CD4-positive, alpha-beta T cell treated with Interferon gamma for 1 hour (primary cell): ENCODE measurements around the gene ARHGAP28.

Experiments used
- DNase-seq: peaks from one replicate; pipeline ENCODE4 v3.0.0-alpha.2; 2020

Gene ARHGAP28, protein sequence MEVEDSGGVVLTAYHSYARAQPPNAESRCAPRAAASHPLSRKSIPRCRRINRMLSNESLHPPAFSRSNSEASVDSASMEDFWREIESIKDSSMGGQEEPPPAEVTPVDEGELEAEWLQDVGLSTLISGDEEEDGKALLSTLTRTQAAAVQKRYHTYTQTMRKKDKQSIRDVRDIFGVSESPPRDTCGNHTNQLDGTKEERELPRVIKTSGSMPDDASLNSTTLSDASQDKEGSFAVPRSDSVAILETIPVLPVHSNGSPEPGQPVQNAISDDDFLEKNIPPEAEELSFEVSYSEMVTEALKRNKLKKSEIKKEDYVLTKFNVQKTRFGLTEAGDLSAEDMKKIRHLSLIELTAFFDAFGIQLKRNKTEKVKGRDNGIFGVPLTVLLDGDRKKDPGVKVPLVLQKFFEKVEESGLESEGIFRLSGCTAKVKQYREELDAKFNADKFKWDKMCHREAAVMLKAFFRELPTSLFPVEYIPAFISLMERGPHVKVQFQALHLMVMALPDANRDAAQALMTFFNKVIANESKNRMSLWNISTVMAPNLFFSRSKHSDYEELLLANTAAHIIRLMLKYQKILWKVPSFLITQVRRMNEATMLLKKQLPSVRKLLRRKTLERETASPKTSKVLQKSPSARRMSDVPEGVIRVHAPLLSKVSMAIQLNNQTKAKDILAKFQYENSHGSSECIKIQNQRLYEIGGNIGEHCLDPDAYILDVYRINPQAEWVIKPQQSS

DNA sequence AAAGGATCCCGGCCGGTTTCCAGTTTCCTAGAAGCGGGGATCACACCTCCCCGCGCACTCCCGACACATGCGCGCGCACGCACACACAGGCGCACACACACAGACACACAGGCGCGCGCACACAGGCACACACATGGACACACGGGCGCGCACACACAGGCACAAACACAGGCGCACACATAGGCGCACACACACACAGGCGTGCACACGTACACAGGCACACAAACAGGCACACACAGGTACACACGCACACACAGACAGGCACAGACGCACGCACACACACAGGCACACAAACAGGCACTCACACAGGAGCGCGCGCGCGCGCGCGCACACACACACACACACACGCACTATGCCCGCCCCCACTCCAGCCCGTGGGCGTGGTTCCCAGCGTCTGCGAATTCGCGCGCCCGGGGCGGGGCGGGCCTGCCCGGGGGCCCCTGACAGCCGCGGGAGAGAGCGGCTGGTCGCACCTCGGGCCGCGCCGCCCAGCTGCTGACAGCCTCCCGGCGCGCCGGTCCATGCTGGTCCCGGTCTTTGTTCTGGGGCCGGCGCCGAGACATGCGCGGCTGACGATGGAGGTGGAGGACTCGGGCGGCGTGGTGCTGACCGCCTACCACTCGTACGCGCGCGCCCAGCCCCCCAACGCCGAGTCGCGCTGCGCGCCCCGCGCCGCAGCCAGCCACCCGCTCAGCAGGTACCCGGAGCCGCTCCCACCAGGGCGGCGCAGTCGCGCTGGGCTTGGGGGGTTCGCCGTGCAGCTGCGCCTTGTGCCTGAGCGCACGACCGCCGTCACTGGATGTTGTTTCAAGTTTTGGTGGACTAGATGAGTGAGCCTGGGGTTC, at the start of gene ARHGAP28:
TSS of gene ARHGAP28 (plus strand) at position 470 of the 845 bp plus-strand sequence. CDS start at position 576, 106 bp downstream.
- no peak for DNase-seq

DNA sequence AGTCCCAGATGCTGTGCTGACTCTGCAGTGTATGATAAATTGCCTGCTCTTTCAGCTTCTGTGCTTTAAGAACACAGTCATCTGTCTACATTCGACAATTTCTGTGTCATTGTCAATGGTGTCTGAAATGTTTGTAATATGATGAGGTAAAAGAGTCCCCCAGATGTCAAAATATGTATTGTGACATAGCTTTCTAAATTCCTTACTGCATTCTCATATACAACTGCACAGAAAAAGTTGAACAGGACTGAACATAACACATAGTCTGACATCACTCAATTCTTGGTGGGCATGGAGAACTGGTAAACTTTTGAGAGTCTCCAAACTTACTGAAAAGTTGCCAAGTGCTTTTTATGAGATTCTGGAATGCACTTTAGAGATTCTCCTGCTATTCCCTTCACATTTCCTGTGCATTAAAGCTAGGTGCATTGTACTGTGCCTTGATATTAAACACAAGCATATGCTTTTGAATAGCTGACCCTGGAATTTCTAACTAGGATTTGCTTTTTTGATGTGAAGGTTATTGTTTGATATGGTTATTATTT, 48.1 kb upstream of the ARHGAP28 start:
- no peak for DNase-seq

DNA sequence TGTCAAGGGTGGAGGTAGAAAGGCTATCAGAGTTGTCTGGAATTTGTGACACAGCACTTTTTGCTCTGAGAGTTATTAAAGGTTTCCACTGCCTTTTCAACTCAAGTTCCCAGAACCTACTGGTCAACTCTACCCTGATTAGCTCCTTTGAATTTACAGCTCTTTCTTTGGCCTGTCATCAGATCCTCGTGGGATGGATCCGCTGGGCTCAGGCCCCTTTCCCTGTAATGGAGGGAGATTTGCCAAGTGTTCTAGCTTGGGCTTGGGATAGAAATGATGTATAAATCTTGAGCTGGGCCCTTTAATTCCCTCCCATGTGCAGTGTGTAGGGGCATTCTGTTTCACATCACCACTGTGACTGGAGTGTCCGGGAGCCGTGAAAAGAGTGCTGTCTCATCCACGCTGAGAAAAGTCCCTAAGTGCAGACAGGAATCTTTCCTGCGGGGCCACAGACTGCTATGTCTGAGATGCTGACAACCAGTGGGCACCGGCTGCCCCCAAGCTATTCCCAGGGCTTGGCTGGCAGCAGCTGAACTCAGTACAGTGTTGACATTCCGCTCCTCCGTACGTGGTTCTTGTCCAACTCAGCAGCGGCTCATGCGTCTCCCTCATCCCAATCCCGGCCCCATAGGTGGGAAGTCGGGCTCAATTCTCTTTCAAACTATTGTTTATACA, 46.9 kb upstream of the ARHGAP28 start:
- no peak for DNase-seq

DNA sequence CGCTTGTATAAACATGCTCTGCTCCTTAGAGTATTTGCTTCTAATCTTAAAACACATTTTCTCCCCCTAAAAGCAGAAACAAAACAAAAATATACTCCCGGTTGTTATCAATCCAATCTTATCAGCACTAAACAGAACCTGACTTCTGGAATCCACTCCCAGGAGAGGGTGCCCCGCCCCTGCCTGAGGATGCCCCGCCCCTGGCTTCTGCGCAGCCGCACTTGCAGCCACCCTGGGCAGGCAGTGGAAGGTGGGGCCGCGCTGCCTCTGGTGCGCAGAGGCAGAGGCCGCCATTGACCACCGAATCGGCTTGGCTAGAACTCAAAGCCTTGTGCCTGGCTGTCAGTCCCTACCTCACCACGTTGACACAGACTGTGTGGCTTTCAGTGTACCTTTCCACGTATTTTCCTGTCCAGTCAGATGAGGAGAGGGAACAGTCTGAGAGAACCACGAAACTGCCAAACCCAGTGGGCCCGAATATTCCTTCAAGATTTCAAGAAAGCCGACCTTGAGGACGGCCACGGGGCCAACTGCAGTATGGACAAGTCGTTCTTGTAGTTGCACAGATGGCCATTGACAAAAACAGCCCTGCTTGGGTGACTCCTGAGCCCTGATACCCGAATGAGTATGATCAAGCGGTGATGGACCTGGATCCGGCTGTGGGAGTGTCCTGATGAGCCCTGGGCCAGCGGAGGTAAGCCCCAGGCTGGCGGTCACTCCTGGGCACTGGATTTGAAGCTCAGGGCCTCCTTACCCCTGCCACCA, 46.2 kb upstream of the ARHGAP28 start:
- DNase-seq, result no peak

DNA sequence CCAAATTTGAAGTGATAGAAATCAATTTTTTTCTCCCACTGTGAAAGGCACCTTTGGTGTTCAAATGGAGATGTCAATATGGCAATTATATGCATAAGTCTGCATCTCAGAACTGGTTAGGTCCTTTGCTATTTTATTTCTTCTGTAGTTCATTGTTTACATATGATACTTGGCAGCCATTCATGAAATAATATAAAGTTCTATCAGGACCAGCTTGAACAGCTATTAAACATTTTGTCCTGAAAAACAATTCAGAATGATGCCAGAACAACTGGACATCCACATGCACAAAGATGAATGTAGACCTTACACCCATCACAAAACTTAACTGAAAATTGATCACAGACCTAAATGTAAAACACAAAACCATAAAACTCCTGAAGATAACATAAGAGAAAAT, 41.8 kb upstream of the ARHGAP28 start:
- no peak for DNase-seq

DNA sequence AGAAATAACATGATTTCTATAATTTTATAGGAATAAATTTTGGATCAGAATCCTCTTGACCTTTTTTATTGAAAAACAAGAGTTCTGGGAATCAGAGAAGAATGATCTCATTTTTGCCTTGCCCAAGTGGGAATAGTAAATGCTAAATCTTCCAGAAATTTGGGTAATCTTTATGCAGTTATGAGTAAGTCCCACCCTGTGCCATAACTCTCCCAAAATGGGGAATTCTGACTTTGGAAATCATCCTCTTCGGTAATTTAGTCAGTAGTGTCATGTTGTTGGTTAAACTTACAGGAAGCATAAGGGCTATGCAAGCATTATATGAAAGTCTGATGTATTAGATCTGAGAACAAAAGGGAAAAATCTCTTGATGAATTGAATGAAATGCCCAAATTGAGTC, 20.6 kb upstream of the ARHGAP28 start:
- DNase-seq, result no peak

DNA sequence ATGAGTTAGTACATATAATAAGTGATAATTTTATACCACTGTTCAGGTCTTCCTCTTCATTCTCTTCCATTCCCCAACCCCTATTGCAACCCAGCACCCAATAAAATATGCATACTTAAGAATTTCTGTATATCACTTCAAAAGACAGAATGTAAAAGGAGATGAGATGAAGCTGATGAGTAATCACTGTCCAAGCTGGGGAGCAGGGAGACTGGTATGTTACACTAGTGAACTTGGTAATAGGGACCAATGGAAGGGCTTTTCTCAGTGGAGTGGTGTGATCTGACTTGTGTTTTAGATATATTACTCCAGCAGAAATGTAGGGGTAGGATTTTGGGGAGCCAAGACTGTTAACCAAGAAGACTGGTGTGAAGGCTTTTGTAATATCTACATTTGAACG, 18.0 kb upstream of the ARHGAP28 start:
- no peak for DNase-seq

DNA sequence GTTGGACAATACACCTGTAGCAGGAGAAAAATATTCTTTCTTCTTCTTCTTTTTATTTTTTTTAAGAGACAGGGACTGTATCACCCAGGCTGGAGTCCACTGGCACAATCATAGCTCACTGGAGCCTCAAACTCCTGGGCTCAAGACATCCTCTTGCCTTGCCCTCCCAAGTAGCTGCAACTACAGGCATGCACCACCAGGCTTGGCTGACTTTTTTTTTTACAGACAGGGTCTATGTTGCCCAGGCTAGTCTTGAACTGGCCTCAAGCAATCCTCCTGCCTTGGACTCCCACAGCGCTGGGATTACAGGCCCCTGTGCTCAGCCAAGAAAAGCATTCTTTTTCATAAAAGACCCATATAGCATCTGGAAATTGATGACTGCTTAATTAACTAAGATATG, 17.1 kb upstream of the ARHGAP28 start:
- no peak for DNase-seq

DNA sequence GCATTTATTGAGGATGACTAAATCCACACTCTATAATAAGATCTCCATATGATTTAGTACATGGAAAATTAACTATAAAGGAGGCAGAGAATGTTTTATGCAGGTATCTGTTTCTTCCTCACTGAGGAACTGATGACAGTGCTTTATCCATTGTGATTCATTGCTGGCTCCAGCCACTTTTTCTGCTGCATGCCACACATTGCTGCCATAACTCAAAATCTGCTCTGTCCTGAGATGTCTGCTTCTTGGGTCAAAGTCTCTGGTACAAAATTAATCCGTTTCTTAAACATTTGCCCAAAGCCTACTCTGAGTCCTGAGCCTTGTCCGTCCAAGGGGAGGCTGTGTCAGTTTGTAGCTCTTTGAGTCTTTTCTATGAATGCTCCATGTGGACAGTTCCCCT, 15.5 kb upstream of the ARHGAP28 start:
- DNase-seq, result no peak

DNA sequence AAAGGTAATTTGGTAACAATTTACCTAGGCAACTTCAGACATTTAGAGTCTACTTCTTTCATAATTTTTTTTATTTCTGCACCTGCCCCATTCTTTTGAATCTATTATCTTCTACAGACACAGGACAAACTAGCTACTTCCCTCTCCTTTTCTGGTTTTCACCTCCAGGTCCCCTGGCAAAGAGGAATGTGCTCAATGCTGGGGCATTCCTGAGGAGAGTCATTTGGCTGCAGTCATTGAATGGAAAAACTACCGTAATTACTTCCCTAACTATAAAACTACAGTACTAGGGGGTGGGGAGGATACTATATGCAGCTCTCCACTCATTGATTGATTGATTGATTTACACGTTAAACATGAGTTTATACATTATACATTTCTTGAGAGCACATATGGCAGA, 11.2 kb upstream of the ARHGAP28 start:
- DNase-seq, result no peak

DNA sequence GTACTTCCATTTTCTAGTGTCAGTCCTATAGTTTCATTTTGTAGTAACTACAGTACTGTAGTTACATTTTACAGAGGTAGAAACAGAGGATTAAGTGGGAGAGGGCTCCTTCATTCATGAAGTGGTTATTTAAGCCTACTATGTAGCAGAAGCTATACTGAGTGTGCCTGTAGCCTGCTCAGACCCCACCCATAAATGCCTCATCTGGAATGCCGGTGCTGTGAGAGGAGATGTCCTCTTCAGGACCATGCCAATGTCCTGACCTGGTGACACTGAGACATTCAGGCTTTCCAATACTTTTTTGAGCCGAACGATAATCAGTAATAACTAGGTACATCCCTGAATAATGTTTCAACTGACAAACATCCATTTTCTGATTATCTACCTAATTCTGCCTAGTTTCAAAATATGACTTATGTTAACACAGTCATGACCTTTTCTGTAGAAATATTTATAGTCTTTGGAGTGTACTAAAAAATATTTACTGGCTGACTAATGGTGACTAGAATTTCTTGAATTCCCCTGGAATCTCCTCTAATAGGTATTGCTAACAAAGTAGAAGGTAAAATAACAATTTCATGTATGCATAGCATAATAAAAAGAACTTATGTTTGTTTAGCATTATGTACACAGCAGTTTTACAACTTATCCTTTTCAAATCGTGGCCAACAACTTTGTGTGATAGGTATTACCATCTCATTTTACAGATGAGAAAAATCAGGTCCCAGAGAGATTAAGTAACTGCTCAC, 10.2 kb upstream of the ARHGAP28 start:
- no peak for DNase-seq

DNA sequence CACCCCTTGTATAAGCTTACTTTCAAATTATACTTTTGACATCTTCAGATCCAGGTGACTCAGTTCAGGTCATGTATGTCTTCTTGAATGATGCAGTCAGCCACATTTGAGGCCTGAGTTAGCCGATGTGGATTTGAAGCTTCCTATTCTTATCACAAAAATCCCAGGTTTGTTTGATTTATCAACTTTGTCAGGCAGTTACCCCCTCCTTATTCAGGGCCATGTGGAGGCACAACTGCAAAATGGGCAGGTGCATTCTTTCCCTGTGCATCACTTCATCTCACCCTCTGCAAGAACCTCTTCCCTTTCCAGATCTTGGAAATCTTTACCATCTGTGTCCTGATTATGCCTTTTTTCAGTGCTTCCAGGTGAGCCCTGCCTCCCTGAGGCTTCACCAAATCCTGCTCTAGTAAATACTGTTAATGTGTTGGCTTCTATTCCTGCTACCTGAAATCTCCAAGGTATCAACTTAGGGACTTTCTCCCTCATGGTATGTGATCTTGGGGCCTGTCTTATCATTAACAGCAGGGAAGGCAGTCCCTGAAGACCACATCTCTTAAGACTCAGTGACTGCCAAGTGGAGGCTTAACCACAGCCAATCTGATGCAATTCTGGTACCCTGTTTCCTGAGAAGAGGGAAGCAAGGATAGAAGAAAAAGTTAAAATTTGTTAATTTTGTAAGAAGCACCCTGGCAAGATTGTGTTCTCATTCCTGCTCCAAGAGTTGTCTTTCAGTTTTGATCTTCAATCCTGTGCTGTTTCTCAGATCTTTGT, 9.4 kb upstream of the ARHGAP28 start:
- no peak for DNase-seq

DNA sequence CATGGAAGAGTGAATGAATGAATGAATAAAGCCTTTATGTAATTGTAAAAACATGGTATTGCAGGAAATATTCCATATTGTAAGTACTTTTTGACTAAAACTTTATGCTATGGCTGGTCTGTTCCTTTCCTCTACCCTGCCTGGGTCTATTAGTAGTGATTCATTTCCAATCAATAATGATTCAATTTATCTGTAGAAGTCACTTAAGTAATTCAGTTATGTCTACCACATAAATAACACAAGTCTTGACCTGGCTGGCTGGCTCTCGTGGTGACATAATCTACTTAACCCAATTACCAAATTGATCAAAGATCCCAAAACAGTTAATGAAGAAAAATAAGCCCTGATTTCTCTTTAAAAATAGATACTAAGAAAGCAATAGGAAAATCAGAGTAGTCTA, 7.8 kb upstream of the ARHGAP28 start:
- no peak for DNase-seq

DNA sequence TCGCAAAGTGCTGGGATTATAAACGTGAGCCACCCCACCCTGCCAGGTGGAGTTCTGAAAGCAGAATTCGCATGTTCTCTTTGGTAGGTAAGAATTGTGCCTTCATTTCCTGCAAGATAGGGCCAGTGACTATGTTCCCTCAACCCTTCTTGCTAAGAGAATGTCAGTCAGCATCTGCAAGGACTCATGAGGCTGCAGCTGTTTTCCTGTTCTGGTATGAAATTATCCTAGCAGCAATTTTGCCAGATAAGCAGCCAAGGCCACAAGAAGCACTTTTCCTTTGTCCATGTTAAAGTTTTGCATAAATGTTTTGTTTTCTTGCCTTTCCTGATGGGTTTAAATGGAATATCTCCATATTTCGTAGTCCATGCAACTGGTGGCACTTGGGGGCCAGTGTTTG, 6.8 kb upstream of the ARHGAP28 start:
- no peak for DNase-seq

DNA sequence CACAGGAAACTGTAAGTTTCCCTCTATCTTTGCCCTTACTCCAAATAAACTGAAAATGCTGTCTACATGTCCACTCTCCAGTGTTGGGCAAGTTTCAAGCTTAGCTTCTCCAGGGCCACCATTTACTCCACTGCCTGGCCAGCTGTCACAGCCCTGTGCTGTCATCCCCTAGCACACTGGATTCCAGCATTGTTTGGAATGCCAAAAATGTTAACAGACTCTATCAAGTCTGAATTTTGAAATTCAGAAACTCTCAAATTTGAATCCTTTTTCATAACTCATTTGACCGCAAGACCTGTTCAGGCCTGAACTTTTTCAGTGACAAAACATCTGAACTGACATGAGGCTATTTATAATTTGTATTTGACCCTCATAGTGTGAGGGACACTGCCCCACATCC, 5.2 kb upstream of the ARHGAP28 start:
- no peak for DNase-seq

DNA sequence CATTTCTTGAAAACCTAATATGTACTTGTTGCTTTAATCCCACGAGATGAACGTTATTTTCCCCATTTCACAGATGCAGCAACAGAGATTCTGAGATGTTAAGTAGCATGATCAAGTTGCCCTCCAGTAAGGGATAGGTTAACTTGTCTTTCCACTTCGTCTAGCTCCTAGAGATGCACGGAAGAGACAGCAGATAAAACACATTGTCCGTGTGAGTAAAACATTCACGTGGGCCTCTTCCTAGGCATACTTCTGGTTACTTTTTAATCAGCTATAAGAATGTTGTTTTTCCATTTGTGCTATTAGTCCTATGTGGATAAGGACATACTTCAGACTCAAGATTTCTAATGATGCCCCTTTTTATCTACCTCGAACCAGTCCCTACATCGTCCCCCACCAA, 1.2 kb upstream of the ARHGAP28 start:
- DNase-seq, result no peak

DNA sequence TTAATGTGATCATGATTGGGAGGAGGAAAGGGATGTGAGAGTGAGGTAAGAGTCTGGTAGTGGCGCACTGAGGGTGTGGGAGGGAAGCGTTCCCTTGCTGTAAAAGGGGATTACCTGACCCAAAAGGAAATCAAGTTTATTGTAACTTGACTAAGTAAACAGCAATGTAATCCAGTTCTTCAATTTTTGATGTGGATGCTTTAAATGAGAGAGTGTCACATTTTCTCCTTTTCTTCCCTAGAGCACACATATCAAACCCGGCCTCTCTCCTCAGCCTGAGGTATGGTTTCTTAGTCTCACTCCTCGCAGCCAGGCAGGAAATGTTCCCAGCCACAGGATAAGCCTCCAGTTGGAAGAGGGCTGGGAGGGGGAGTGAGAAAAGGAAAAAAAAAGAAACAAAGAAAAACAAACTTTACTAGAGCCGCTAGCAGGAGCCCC, 688 bp upstream of the ARHGAP28 start:
- no peak for DNase-seq

DNA sequence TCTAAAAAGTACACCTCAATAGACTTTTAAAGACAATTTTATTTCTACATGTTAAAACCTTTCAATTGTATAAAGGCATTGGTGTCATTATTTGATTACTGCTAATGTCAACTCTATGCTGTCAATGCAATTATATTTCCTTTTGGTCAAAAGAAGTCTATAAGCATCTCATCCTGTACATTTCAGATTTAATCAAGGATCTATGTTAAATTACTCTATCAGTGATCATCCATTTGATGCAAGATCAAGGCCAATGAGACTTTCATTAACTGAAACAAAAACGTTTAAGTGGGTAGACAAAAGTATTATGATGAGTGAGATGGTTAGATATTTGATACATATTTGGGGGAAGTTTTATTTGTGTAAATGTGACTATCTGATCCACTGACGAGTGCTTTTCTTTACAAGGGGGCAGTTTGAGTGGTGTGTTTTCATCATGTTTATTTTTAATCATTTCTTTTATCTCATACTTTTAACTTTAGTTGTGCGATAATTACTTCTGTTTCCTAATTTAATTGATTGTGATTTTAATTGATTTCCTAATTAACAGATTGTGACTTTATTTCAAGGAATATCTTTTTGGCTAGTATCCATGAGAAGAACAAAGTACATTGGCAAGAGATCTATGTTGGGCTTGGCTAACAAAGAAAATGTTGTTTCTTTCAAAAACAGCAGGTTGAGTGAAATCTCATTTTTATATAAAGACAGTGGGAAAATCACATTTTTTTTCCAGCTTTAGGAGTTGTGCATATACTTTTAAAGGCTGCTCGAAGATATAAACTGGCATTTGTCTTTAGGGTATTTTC, 1.1 kb downstream of the ARHGAP28 start:
- DNase-seq, result no peak

DNA sequence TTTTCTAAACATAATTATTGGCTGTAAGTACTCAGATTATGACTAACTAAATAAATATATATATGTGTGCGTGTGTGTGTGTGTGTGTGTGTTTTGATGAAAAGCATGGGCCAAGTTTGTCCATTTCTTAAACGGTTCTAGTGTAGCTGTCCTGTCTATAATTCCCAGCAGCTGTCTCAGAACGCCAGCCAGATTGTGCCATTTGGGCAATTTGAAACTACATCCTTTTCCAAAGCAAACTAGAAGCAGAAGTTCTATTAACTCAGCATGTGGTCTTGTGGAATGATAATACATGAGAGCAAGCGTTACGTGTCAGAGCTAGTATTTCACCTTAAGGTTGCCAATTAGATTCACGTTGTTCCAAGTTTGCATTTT, 1.7 kb downstream of the ARHGAP28 start:
- DNase-seq, result no peak
